ENCODE results near the gene MEI4.

DNA sequence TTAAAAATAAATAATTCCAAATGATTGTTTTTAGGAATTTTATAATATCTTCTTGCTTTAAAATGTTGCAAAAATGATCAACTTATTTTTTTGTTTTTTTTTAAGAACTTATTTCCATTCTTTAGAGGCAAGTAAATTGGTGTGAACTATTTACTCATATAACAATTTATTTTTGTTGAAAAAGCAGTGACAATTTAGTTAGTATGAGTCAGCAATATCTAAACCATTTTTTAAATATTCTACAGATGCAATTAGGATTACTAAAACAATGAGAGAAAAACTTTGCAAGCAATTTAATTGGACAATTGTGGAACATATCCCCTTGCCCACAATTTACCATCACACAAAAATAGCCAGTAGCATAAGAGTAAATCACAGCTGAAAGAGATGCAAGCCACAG, 319.5 kb downstream of the MEI4 start:
- TF ChIP-seq, protein P1, sequence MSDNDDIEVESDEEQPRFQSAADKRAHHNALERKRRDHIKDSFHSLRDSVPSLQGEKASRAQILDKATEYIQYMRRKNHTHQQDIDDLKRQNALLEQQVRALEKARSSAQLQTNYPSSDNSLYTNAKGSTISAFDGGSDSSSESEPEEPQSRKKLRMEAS (IDR thresholded peaks at IDR 0.05) = no peak
- TF ChIP-seq CBX3 (IDR thresholded peaks at IDR 0.05; ENCODE audit: low read depth) (no peak), EZH2phosphoT487 (IDR thresholded peaks at IDR 0.05; ENCODE audit: borderline replicate concordance) (no peak), JUND (IDR thresholded peaks at IDR 0.05) (no peak), POLR2AphosphoS5 (IDR thresholded peaks at IDR 0.05; ENCODE audit: low read depth, low read length) (no peak), EZH2 (IDR thresholded peaks at IDR 0.05) (no peak), SRF (IDR thresholded peaks at IDR 0.05; ENCODE audit: low read depth) (no peak), POLR2A (IDR thresholded peaks at IDR 0.05; ENCODE audit: borderline replicate concordance, extremely low read depth, insufficient read depth, insufficient read length) (no peak)
- TF ChIP-seq, protein P2, sequence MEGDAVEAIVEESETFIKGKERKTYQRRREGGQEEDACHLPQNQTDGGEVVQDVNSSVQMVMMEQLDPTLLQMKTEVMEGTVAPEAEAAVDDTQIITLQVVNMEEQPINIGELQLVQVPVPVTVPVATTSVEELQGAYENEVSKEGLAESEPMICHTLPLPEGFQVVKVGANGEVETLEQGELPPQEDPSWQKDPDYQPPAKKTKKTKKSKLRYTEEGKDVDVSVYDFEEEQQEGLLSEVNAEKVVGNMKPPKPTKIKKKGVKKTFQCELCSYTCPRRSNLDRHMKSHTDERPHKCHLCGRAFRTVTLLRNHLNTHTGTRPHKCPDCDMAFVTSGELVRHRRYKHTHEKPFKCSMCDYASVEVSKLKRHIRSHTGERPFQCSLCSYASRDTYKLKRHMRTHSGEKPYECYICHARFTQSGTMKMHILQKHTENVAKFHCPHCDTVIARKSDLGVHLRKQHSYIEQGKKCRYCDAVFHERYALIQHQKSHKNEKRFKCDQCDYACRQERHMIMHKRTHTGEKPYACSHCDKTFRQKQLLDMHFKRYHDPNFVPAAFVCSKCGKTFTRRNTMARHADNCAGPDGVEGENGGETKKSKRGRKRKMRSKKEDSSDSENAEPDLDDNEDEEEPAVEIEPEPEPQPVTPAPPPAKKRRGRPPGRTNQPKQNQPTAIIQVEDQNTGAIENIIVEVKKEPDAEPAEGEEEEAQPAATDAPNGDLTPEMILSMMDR (IDR thresholded peaks at IDR 0.05 in 2 of 3, conservative IDR thresholded peaks at IDR 0.05 in 1 of 3; ENCODE audit: borderline replicate concordance in 1 of 3, insufficient read depth in 1 of 3, low read depth in 2 of 3, low read length in 2 of 3) = no peak
- TF ChIP-seq, protein P3, sequence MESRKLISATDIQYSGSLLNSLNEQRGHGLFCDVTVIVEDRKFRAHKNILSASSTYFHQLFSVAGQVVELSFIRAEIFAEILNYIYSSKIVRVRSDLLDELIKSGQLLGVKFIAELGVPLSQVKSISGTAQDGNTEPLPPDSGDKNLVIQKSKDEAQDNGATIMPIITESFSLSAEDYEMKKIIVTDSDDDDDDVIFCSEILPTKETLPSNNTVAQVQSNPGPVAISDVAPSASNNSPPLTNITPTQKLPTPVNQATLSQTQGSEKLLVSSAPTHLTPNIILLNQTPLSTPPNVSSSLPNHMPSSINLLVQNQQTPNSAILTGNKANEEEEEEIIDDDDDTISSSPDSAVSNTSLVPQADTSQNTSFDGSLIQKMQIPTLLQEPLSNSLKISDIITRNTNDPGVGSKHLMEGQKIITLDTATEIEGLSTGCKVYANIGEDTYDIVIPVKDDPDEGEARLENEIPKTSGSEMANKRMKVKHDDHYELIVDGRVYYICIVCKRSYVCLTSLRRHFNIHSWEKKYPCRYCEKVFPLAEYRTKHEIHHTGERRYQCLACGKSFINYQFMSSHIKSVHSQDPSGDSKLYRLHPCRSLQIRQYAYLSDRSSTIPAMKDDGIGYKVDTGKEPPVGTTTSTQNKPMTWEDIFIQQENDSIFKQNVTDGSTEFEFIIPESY (IDR thresholded peaks at IDR 0.05; ENCODE audit: extremely low read depth, insufficient replicate concordance, low read length) = no peak

Data from HCT116 (cell line).